H1 (cell line): Measurements from ENCODE around the gene SLC13A3.

Experiments used
- BRCA1 ChIP-seq: IDR thresholded peaks from 2 replicates; pipeline ENCODE4 v1.6.1; 2012; ENCODE audit warnings: low read depth, low read length, improper control_type of control experiment
- CHD7 ChIP-seq: fragments of 300-600 bp; sonication (generic); IDR thresholded peaks from 2 replicates; pipeline ENCODE4 v1.7.1; 2012; ENCODE audit warnings: low read length, moderate library complexity, mild to moderate bottlenecking, inconsistent platforms; ENCODE audit not compliant: insufficient replicate concordance
- CTCF ChIP-seq, 3 experiments: IDR thresholded peaks; 1 replicate in 2 of 3; 2 replicates in 1 of 3; pipeline versions ENCODE4 v1.5.1 to v1.6.1; 2011; ENCODE audit warnings: low read length in 3 of 3, mild to moderate bottlenecking in 3 of 3, inconsistent platforms in 2 of 3, low read depth in 1 of 3, moderate library complexity in 1 of 3; ENCODE audit not compliant: insufficient read depth in 1 of 3; ENCODE audit errors: control extremely low read depth in 1 of 3
- EP300 ChIP-seq, 2 experiments: IDR thresholded peaks; 1 replicate in 1 of 2; 2 replicates in 1 of 2; pipeline ENCODE4 v1.6.1; 2011 to 2012; ENCODE audit warnings: low read depth in 2 of 2, low read length in 2 of 2, mild to moderate bottlenecking in 2 of 2, borderline replicate concordance in 1 of 2, inconsistent platforms in 1 of 2, moderate library complexity in 1 of 2
- GABPA ChIP-seq: IDR thresholded peaks from 2 replicates; pipeline ENCODE4 v1.6.1; 2011; ENCODE audit warnings: mild to moderate bottlenecking, low read length, moderate library complexity, borderline replicate concordance; ENCODE audit not compliant: insufficient read depth
- NRF1 ChIP-seq: IDR thresholded peaks from 2 replicates; pipeline ENCODE4 v1.6.1; 2011; ENCODE audit warnings: mild to moderate bottlenecking, low read depth, low read length, improper control_type of control experiment
- POLR2A ChIP-seq, 2 experiments: IDR thresholded peaks; 1 replicate in 1 of 2; 2 replicates in 1 of 2; pipeline ENCODE4 v1.6.1; 2011; ENCODE audit warnings: low read depth in 2 of 2, low read length in 2 of 2, mild to moderate bottlenecking in 2 of 2; ENCODE audit errors: control extremely low read depth in 1 of 2
- TAF1 ChIP-seq: IDR thresholded peaks from 2 replicates; pipeline ENCODE4 v1.6.1; 2011; ENCODE audit warnings: mild to moderate bottlenecking, low read depth, low read length

- TF ChIP-seq NRF1 (no peak), CTCF (IDR thresholded peaks at IDR 0.05; ENCODE audit: control extremely low read depth in 1 of 3, insufficient read depth in 1 of 3, low read depth in 1 of 3, low read length in 3 of 3) (no peak), GABPA (no peak), CHD7 (no peak), BRCA1 (no peak), TAF1 (no peak), EP300 (IDR thresholded peaks at IDR 0.05; ENCODE audit: borderline replicate concordance in 1 of 2, low read depth in 2 of 2, low read length in 2 of 2) (no peak), POLR2A (IDR thresholded peaks at IDR 0.05; ENCODE audit: control extremely low read depth in 1 of 2, low read depth in 2 of 2, low read length in 2 of 2) (no peak)
Measured at GRCh38 chr20:46625875-46626373, 25.3 kb downstream of the SLC13A3 start.
